ENCODE results near the gene TRAK2. TPM values are rescaled to one million over a fixed set of nuclear protein-coding genes. Genes with fewer than 3 reads are reported as not detected.
"Not testable (repeated sequence)": the region's sequence is repeated elsewhere in the genome, so short reads cannot be mapped to it uniquely, and the experiment has no call there.

The TRAK2 gene
- total and polyA plus RNA-seq, 9 of the 15 experiments (the other 6 are each of a cell fraction or from before 2014, with no cell fraction given) = 3.4 to 10.4 (median 7.3) TPM

DNA sequence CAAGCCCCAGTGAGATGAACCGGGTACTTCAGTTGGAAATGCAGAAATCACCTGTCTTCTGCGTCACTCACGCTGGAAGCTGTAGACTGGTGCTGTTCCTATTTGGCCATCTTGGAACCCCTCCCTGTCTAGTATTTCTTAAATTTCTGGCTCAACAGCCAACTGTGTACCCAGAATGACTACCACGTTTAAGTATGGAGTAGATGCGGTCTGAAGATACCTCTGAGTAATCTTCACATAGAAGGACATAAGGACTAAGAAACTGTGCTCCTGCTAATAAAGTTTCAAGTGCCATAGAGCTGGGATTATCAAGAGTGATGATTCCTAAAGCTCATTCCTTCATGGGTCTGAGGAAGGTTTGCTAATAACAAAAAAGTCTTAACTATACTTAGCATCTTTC, 20.4 kb downstream of the TRAK2 start (continued):
- TF ChIP-seq, protein P1, sequence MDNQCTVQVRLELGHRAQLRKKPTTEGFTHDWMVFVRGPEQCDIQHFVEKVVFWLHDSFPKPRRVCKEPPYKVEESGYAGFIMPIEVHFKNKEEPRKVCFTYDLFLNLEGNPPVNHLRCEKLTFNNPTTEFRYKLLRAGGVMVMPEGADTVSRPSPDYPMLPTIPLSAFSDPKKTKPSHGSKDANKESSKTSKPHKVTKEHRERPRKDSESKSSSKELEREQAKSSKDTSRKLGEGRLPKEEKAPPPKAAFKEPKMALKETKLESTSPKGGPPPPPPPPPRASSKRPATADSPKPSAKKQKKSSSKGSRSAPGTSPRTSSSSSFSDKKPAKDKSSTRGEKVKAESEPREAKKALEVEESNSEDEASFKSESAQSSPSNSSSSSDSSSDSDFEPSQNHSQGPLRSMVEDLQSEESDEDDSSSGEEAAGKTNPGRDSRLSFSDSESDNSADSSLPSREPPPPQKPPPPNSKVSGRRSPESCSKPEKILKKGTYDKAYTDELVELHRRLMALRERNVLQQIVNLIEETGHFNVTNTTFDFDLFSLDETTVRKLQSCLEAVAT (IDR thresholded peaks at IDR 0.05) = no peak
- TF ChIP-seq ZSCAN29 (IDR thresholded peaks at IDR 0.05) (no peak), ILF3 (IDR thresholded peaks at IDR 0.05; ENCODE audit: borderline replicate concordance) (no peak)

DNA sequence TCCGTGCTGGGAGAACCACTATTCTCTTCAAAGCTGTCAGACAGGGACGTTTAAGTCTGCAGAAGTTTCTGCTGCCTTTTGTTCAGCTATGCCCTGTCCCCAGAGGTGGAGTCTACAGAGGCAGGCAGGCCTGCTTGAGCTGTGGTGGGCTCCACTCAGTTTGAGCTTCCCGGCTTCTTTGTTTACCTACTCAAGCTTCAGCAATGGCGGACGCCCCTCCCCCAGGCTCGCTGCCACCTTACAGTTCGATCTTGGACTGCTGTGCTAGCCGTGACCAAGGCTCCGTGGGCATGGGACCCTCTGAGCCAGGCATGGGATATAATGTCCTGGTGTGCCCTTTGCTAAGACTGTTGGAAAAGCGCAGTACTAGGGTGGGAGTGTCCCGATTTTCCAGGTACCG, 20.9 kb downstream of the TRAK2 start:
- BruUV-seq (replicated peaks) = not testable (repeated sequence)

DNA sequence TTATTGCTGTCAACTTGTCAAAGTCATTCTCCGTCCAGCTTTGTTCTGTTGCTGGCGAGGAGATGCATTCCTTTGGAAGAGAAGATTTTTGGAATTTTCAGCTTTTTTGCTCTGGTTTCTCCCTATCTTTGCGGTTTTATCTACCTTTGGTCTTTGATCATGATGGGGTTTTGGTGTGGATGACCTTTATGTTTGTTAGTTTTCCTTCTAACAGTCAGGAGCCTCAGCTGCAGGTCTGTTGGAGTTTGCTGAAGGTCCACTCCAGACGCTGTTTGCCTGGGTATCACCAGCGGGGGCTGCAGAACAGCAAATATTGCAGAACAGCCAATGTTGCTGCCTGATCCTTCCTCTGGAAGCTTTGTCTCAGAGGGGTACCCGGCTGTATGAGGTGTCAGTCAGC, 21.4 kb downstream of the TRAK2 start:
- H3K27me3 ChIP-seq (ENCODE audit: control insufficient read depth in 2 of 2, insufficient read depth in 2 of 2, low read length in 2 of 2); DNase-seq (ENCODE audit: extremely low read depth in 1 of 4, low spot score in 3 of 4); BruUV-seq (replicated peaks); intact Hi-C loops (cut with micrococcal nuclease); H3K9ac ChIP-seq (ENCODE audit: insufficient read depth in 1 of 2, low read depth in 2 of 2, low read length in 2 of 2); H2AFZ ChIP-seq (ENCODE audit: low read depth, low read length); ATAC-seq; H4K20me1 ChIP-seq (replicated peaks; ENCODE audit: control insufficient read depth, insufficient read depth, low read length); in situ Hi-C loops (cut with MboI); POLR2A ChIA-PET; H3K9me1 ChIP-seq (ENCODE audit: control insufficient read depth, insufficient read depth, low read length); H3K27ac ChIP-seq (ENCODE audit: extremely low read depth, low read depth, low read length); CTCF ChIA-PET (ENCODE audit: low intra/inter-chr PET ratio); H3K36me3 ChIP-seq (ENCODE audit: control insufficient read depth, insufficient read depth, low read length); H3K4me3 ChIP-seq; FAIRE-seq; H3K9me3 ChIP-seq (replicated peaks; ENCODE audit: control insufficient read depth, insufficient read depth, low read depth, low read length); H3K4me2 ChIP-seq (ENCODE audit: insufficient read depth, low read length): not testable (repeated sequence)
- Histone ChIP-seq H3K79me2 (ENCODE audit: control insufficient read depth, insufficient read depth, low read length) (peaks cover 26% of the 10 kb centered on the region), H3K4me1 (replicated peaks in 1 of 2; ENCODE audit: control insufficient read depth in 2 of 2, insufficient read depth in 2 of 2, low read length in 2 of 2) (peaks cover 6 to 16% of the 10 kb centered on the region in 2 experiments; a peak in 4 of 5 replicates)
- WGBS (ENCODE audit: insufficient coverage, low coverage, missing lambda C conversion rate) = 90% methylated on average over 5 of the region's 6 CpGs

More for the DNA sequence above, 20.9 kb downstream of the TRAK2 start:
- peaks cover 26% of the 10 kb centered on the region for H3K79me2 ChIP-seq (ENCODE audit: control insufficient read depth, insufficient read depth, low read length)
- H3K27me3 ChIP-seq (ENCODE audit: control insufficient read depth in 2 of 2, insufficient read depth in 2 of 2, low read length in 2 of 2); H4K20me1 ChIP-seq (replicated peaks; ENCODE audit: control insufficient read depth, insufficient read depth, low read length); ATAC-seq; CTCF ChIA-PET (ENCODE audit: low intra/inter-chr PET ratio); H3K9me3 ChIP-seq (replicated peaks; ENCODE audit: control insufficient read depth, insufficient read depth, low read depth, low read length); H3K27ac ChIP-seq (ENCODE audit: extremely low read depth, low read depth, low read length); H3K36me3 ChIP-seq (ENCODE audit: control insufficient read depth, insufficient read depth, low read length); DNase-seq (ENCODE audit: extremely low read depth in 1 of 4, low spot score in 3 of 4); FAIRE-seq; POLR2A ChIA-PET; H3K4me3 ChIP-seq; H3K4me2 ChIP-seq (ENCODE audit: insufficient read depth, low read length); H2AFZ ChIP-seq (ENCODE audit: low read depth, low read length); in situ Hi-C loops (cut with MboI); H3K9me1 ChIP-seq (ENCODE audit: control insufficient read depth, insufficient read depth, low read length); intact Hi-C loops (cut with micrococcal nuclease); H3K9ac ChIP-seq (ENCODE audit: insufficient read depth in 1 of 2, low read depth in 2 of 2, low read length in 2 of 2): not testable (repeated sequence)
- peaks cover 6 to 16% of the 10 kb centered on the region in 2 experiments; a peak in 4 of 5 replicates for H3K4me1 ChIP-seq (replicated peaks in 1 of 2; ENCODE audit: control insufficient read depth in 2 of 2, insufficient read depth in 2 of 2, low read length in 2 of 2)
- WGBS (ENCODE audit: insufficient coverage, low coverage, missing lambda C conversion rate) = 95% methylated on average over 3 of the region's 12 CpGs

Measured in K562 (cell line).